A549 (cell line): Measurements from ENCODE around the gene TYW5.

Experiments used
- CTCF ChIP-seq: fragments of >200 bp; sonication (Bioruptor Twin); formaldehyde crosslinking; IDR thresholded peaks from 3 replicates; pipeline ENCODE4 v1.5.1; 2016
- RNF2 ChIP-seq: fragments of 200-600 bp; sonication (generic); IDR thresholded peaks from 2 replicates; pipeline ENCODE4 v1.6.1; 2016; ENCODE audit warnings: low read depth, mild to moderate bottlenecking, antibody characterized with exemption, moderate library complexity, borderline replicate concordance

GRCh38 chr2:199928626-199929025, 26.7 kb downstream of the TYW5 start:
- no peak for TF ChIP-seq CTCF
- no peak for TF ChIP-seq RNF2
